IMR-90 (cell line): ENCODE data around the gene MMEL1. TPM values are rescaled to one million over a fixed set of nuclear protein-coding genes. Genes with fewer than 3 reads are reported as not detected.

Source experiments
- ATAC-seq: fragments of 200-7000 bp; cut with Tn5 transposase; 2 replicates; pipeline ENCODE4 v1.9.1; 2020; ENCODE audit warnings: low read depth, mild to moderate bottlenecking, moderate library complexity
- BruUV-seq: library from RNA; stranded (reverse); fragments of 400-500 nt; replicated peaks from 2 replicates; lab custom pipeline; 2021; lab: Mats Ljungman, UMichigan
- CTCF ChIA-PET: fragments of 300-600 bp; formaldehyde crosslinking; extraction: SDS; loops from one replicate; lab custom pipeline; 2021; ENCODE audit warnings: antibody characterized with exemption; lab: Yijun Ruan, JAX
- POLR2A ChIA-PET: fragments of 300-600 bp; sonication (Branson Sonifier 250); formaldehyde crosslinking; loops from one replicate; lab custom pipeline; 2022; ENCODE audit warnings: antibody characterized with exemption; ENCODE audit not compliant: unreplicated experiment; lab: Charles Lee
- DNase-seq: peaks from one replicate; pipeline ENCODE4 v3.0.0; 2013
- H2AFZ ChIP-seq: replicated peaks from 2 replicates; pipeline ENCODE3; 2013; ENCODE audit warnings: low read length, mild to moderate bottlenecking; ENCODE audit not compliant: poor library complexity
- H2AK5ac ChIP-seq: 2 replicates; pipeline ENCODE4 v1.6.1; 2013; ENCODE audit warnings: low read depth, low read length, inconsistent platforms
- H2AK9ac ChIP-seq: replicated peaks from 2 replicates; pipeline ENCODE3; 2013; ENCODE audit warnings: mild to moderate bottlenecking, low read depth, low read length, moderate library complexity; ENCODE audit not compliant: poor library complexity
- H2BK120ac ChIP-seq: 2 replicates; pipeline ENCODE4 v1.6.1; 2013; ENCODE audit warnings: low read depth, low read length, inconsistent platforms
- H2BK15ac ChIP-seq: 3 replicates; pipeline ENCODE4 v1.6.1; 2013; ENCODE audit warnings: low read depth, low read length, inconsistent platforms
- H2BK20ac ChIP-seq: 2 replicates; pipeline ENCODE4 v1.6.1; 2013; ENCODE audit warnings: low read depth, mild to moderate bottlenecking, inconsistent platforms, low read length, moderate library complexity
- H2BK5ac ChIP-seq: 2 replicates; pipeline ENCODE4 v1.6.1; 2013; ENCODE audit warnings: mild to moderate bottlenecking, low read depth, low read length, inconsistent platforms; ENCODE audit not compliant: poor library complexity, severe bottlenecking
- H3K14ac ChIP-seq: replicated peaks from 2 replicates; pipeline ENCODE4 v1.6.1; 2013; ENCODE audit warnings: low read depth, low read length, inconsistent platforms
- H3K18ac ChIP-seq: 2 replicates; pipeline ENCODE4 v1.6.1; 2013; ENCODE audit warnings: low read depth, low read length, control low read depth
- H3K23ac ChIP-seq: 2 replicates; pipeline ENCODE4 v1.6.1; 2013; ENCODE audit warnings: low read depth, low read length, inconsistent platforms
- H3K27ac ChIP-seq: 2 replicates; pipeline ENCODE4 v1.5.1; 2013; ENCODE audit warnings: mild to moderate bottlenecking, control low read depth, low read length; ENCODE audit not compliant: insufficient read depth
- H3K27me3 ChIP-seq: 2 replicates; pipeline ENCODE4 v1.6.1; 2013; ENCODE audit warnings: low read length; ENCODE audit not compliant: control insufficient read depth, insufficient read depth
- H3K36me3 ChIP-seq: 2 replicates; pipeline ENCODE4 v1.6.1; 2013; ENCODE audit warnings: low read length, mixed read lengths; ENCODE audit not compliant: control insufficient read depth, insufficient read depth
- H3K4ac ChIP-seq: 2 replicates; pipeline ENCODE4 v1.6.1; 2013; ENCODE audit warnings: low read depth, low read length, inconsistent platforms
- H3K4me1 ChIP-seq: 2 replicates; pipeline ENCODE4 v1.6.1; 2013; ENCODE audit warnings: low read length, mixed read lengths; ENCODE audit not compliant: control insufficient read depth, insufficient read depth
- H3K4me2 ChIP-seq: 2 replicates; pipeline ENCODE4 v1.6.1; 2013; ENCODE audit warnings: low read depth, mild to moderate bottlenecking, control low read depth, low read length, moderate library complexity
- H3K4me3 ChIP-seq: 2 replicates; pipeline ENCODE4 v1.5.1; 2013; ENCODE audit warnings: low read depth, mild to moderate bottlenecking, control low read depth, low read length, moderate library complexity; ENCODE audit not compliant: insufficient read depth
- H3K56ac ChIP-seq: 2 replicates; pipeline ENCODE4 v1.6.1; 2013; ENCODE audit warnings: low read length, inconsistent platforms; ENCODE audit not compliant: insufficient read depth; ENCODE audit errors: extremely low read depth
- H3K79me1 ChIP-seq, 2 experiments: 2 replicates each; pipeline ENCODE4 v1.6.1; 2013; ENCODE audit warnings: low read length in 2 of 2, inconsistent platforms in 1 of 2, low read depth in 1 of 2
- H3K9ac ChIP-seq: 2 replicates; pipeline ENCODE4 v1.6.1; 2013; ENCODE audit warnings: low read depth, low read length, control low read depth
- H3K9me1 ChIP-seq: 2 replicates; pipeline ENCODE4 v1.6.1; 2013; ENCODE audit warnings: low read length, inconsistent platforms; ENCODE audit not compliant: insufficient read depth
- H3K9me3 ChIP-seq: 2 replicates; pipeline ENCODE4 v1.6.1; 2013; ENCODE audit warnings: low read length; ENCODE audit not compliant: control insufficient read depth, insufficient read depth
- H4K20me1 ChIP-seq: 2 replicates; pipeline ENCODE4 v1.6.1; 2013; ENCODE audit warnings: low read length, inconsistent platforms; ENCODE audit not compliant: insufficient read depth
- H4K5ac ChIP-seq: 2 replicates; pipeline ENCODE4 v1.6.1; 2013; ENCODE audit warnings: mild to moderate bottlenecking, low read depth, low read length, control low read depth
- H4K8ac ChIP-seq, 2 experiments: 2 replicates each; pipeline ENCODE4 v1.6.1; 2013; ENCODE audit warnings: low read depth in 2 of 2, low read length in 2 of 2, control low read depth in 1 of 2, inconsistent platforms in 1 of 2
- H4K91ac ChIP-seq: 2 replicates; pipeline ENCODE4 v1.6.1; 2013; ENCODE audit warnings: low read depth, low read length, inconsistent platforms; ENCODE audit not compliant: insufficient read depth
- CEBPB ChIP-seq: IDR thresholded peaks from 2 replicates; pipeline ENCODE4 v1.6.1; 2012; ENCODE audit warnings: low read depth, low read length, improper control_type of control experiment
- FOS ChIP-seq: fragments of 150-350 bp; IDR thresholded peaks from 2 replicates; pipeline ENCODE4 v1.6.1; 2016; ENCODE audit warnings: low read depth, low read length
- MAFK ChIP-seq: IDR thresholded peaks from 2 replicates; pipeline ENCODE4 v1.6.1; 2012; ENCODE audit warnings: low read depth, low read length, improper control_type of control experiment
- MAZ ChIP-seq: IDR thresholded peaks from 2 replicates; pipeline ENCODE4 v1.6.1; 2012; ENCODE audit warnings: low read depth, mild to moderate bottlenecking, low read length, improper control_type of control experiment, moderate library complexity, borderline replicate concordance
- POLR2A ChIP-seq: IDR thresholded peaks from 2 replicates; pipeline ENCODE4 v1.6.1; 2012; ENCODE audit warnings: mild to moderate bottlenecking, low read depth, low read length
- RAD21 ChIP-seq: IDR thresholded peaks from 2 replicates; pipeline ENCODE4 v1.6.1; 2012; ENCODE audit warnings: low read length, improper control_type of control experiment
- WGBS, 2 experiments: methylation state at CpG; one replicate each; pipeline versions ENCODE4 v1.1.5 to v1.1.7; 2013; ENCODE audit warnings: missing lambda C conversion rate in 2 of 2; ENCODE audit not compliant: insufficient read length in 1 of 2; ENCODE audit errors: extremely low coverage in 2 of 2; 5-methylcytosine and 5-hydroxymethylcytosine counted together
- dilution Hi-C: fragments of 300-500 bp; cut with HindIII; formaldehyde crosslinking; loops from one replicate; pipeline ENCODE4 v1.14.3; 2018; ENCODE audit warnings: low sequenced_read_pairs; ENCODE audit not compliant: unreplicated experiment
- in situ Hi-C: fragments of 300-500 bp; cut with MboI; formaldehyde crosslinking; loops from 3 replicates; pipeline ENCODE4 v1.14.3; 2019; ENCODE audit warnings: low sequenced_read_pairs, inconsistent platforms, mixed read lengths
- intact Hi-C: fragments of 100-400 bp; cut with micrococcal nuclease; formaldehyde crosslinking; loops from 2 replicates; pipeline ENCODE4 v1.10.0; 2022
- polyA plus RNA-seq, 3 experiments: library from polyadenylated mRNA; depleted of rRNA; stranded (reverse); fragments of >200 nt; gene quantifications; 2 replicates each; pipeline ENCODE4 v1.2.3, GENCODE V29; 2012; ENCODE audit warnings: low replicate concordance in 1 of 3
- total RNA-seq: library from RNA; depleted of rRNA; stranded (reverse); fragments of >200 nt; gene quantifications from 2 replicates; pipeline ENCODE4 v1.2.3, GENCODE V29; 2012
- TF ChIP-seq, protein P1 (sequence below): fragments of 150-350 bp; IDR thresholded peaks from 2 replicates; pipeline ENCODE4 v1.6.1; 2016; ENCODE audit warnings: low read depth, mild to moderate bottlenecking, low read length, moderate library complexity, borderline replicate concordance
- TF ChIP-seq, protein P2 (sequence below): fragments of 150-350 bp; IDR thresholded peaks from 2 replicates; pipeline ENCODE4 v1.6.1; 2017; ENCODE audit warnings: mild to moderate bottlenecking, antibody characterized with exemption, low read length, low read depth
- TF ChIP-seq, protein P3 (sequence below): conservative IDR thresholded peaks from 2 replicates; pipeline ENCODE4 v1.5.1; 2012; ENCODE audit warnings: mild to moderate bottlenecking, low read depth, low read length, improper control_type of control experiment

The MMEL1 gene
- total and polyA plus RNA-seq, 2 of the 4 experiments (the other 2 are of a cell fraction) = under 0.01 to 0.12 TPM

DNA sequence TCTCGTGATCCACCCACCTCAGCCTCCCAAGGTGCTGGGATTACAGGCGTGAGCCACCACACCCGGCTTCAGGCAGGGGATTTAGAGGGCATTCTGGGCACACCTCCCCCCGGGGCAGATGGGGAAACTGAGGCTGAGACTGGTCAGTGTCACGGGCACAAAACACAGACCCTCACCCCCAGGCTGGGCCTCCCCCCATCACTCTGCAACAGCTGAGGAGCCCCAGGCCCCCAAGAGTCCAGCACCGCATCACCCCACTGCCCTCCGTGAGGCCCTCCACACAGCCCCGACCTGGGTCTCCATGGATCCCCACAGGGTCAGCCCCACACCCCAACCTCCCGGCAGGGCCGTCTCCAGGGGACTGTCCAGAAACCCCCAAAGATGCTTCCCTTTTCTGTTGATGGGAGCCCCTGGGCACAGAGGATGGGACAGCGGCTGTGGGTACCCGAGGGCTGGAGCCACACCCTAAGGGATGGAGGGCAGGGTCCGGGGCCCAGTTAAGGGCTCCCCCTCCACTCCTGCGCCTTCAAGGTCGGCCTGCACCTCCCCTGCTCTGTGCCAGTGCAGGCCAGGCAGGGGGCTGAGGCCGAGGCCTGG lies 65.6 kb downstream of the MMEL1 start:
- Histone ChIP-seq H4K8ac (no peak overlapping the region), H2AK9ac (no peak overlapping the region), H3K4me2 (no peak overlapping the region), H2BK20ac (no peak overlapping the region), H2AK5ac (no peak overlapping the region), H2BK15ac (no peak overlapping the region), H3K4me3 (no peak overlapping the region), H3K4me1 (no peaks in the 10 kb centered on the region), H3K23ac (no peak overlapping the region), H3K27ac (no peak overlapping the region), H3K4ac (no peak overlapping the region), H3K27me3 (peaks cover 30% of the 10 kb centered on the region), H3K14ac (no peak overlapping the region), H3K36me3 (no peaks in the 10 kb centered on the region), H3K9me1 (no peaks in the 10 kb centered on the region), H3K56ac (no peak overlapping the region), H3K18ac (no peak overlapping the region), H2AFZ (no peak overlapping the region), H4K91ac (no peak overlapping the region), H4K20me1 (no peaks in the 10 kb centered on the region), H3K9ac (no peak overlapping the region), H4K5ac (no peak overlapping the region), H3K9me3 (no peaks in the 10 kb centered on the region), H2BK120ac (no peak overlapping the region), H3K79me1 (no peaks in the 10 kb centered on the region), H2BK5ac (no peak overlapping the region)
- intact Hi-C loops = no loop called here
- ATAC-seq = no peak
- dilution Hi-C loops = no loop called here
- in situ Hi-C loops = no loop called here
- no peak for TF ChIP-seq POLR2A
- no peak for TF ChIP-seq CEBPB
- TF ChIP-seq, protein P1, sequence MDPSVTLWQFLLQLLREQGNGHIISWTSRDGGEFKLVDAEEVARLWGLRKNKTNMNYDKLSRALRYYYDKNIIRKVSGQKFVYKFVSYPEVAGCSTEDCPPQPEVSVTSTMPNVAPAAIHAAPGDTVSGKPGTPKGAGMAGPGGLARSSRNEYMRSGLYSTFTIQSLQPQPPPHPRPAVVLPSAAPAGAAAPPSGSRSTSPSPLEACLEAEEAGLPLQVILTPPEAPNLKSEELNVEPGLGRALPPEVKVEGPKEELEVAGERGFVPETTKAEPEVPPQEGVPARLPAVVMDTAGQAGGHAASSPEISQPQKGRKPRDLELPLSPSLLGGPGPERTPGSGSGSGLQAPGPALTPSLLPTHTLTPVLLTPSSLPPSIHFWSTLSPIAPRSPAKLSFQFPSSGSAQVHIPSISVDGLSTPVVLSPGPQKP = no peak
- TF ChIP-seq, protein P2, sequence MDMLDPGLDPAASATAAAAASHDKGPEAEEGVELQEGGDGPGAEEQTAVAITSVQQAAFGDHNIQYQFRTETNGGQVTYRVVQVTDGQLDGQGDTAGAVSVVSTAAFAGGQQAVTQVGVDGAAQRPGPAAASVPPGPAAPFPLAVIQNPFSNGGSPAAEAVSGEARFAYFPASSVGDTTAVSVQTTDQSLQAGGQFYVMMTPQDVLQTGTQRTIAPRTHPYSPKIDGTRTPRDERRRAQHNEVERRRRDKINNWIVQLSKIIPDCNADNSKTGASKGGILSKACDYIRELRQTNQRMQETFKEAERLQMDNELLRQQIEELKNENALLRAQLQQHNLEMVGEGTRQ = no peak
- no peak for TF ChIP-seq FOS
- TF ChIP-seq, protein P3, sequence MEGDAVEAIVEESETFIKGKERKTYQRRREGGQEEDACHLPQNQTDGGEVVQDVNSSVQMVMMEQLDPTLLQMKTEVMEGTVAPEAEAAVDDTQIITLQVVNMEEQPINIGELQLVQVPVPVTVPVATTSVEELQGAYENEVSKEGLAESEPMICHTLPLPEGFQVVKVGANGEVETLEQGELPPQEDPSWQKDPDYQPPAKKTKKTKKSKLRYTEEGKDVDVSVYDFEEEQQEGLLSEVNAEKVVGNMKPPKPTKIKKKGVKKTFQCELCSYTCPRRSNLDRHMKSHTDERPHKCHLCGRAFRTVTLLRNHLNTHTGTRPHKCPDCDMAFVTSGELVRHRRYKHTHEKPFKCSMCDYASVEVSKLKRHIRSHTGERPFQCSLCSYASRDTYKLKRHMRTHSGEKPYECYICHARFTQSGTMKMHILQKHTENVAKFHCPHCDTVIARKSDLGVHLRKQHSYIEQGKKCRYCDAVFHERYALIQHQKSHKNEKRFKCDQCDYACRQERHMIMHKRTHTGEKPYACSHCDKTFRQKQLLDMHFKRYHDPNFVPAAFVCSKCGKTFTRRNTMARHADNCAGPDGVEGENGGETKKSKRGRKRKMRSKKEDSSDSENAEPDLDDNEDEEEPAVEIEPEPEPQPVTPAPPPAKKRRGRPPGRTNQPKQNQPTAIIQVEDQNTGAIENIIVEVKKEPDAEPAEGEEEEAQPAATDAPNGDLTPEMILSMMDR = no peak
- no peak for TF ChIP-seq MAZ
- TF ChIP-seq RAD21 = no peak
- TF ChIP-seq MAFK = no peak
- no peak for DNase-seq
- ChIA-PET POLR2A (no interaction called here), CTCF (no interaction called here)
- BruUV-seq = no TSS peak
- 40% methylated on average over 1 of the region's 16 CpGs; no CpG with 5 or more reads in 1 of the 2 experiments for WGBS, 2 experiments
